DND-41 (cell line): ENCODE data around the gene BPIFB2.

Source experiments
- ATAC-seq: fragments of 200-7000 bp; cut with Tn5 transposase; 3 replicates; pipeline ENCODE4 v1.9.1; 2021; ENCODE audit warnings: low read depth; ENCODE audit not compliant: insufficient read depth
- DNase-seq: peaks from one replicate; pipeline ENCODE4 v3.0.0-alpha.2; 2020
- H2AFZ ChIP-seq: 2 replicates; pipeline ENCODE4 v1.6.0; 2012; ENCODE audit warnings: low read depth, low read length
- H3K27ac ChIP-seq: 2 replicates; pipeline ENCODE4 v1.5.1; 2012; ENCODE audit warnings: low read length, inconsistent platforms
- H3K27me3 ChIP-seq: fragments of 200-600 bp; sonication (generic); 2 replicates; pipeline ENCODE4 v1.6.0; 2012; ENCODE audit warnings: low read length, mild to moderate bottlenecking, inconsistent platforms; ENCODE audit not compliant: insufficient read depth, poor library complexity
- H3K36me3 ChIP-seq: 2 replicates; pipeline ENCODE4 v1.5.1; 2012; ENCODE audit warnings: low read length, inconsistent platforms; ENCODE audit not compliant: insufficient read depth
- H3K4me1 ChIP-seq: 2 replicates; pipeline ENCODE4 v1.5.1; 2012; ENCODE audit warnings: mild to moderate bottlenecking, low read length; ENCODE audit not compliant: insufficient read depth
- H3K4me2 ChIP-seq: 2 replicates; pipeline ENCODE4 v1.6.0; 2012; ENCODE audit warnings: mild to moderate bottlenecking, moderate library complexity, low read length, inconsistent platforms; ENCODE audit not compliant: insufficient read depth
- H3K4me3 ChIP-seq, 2 experiments: fragments of 200-600 bp in 1 of 2; shearing (Covaris generic) in 1 of 2; 2 replicates each; pipeline ENCODE4 v1.5.1; 2012 to 2016; ENCODE audit warnings: inconsistent platforms in 2 of 2, low read length in 2 of 2, mild to moderate bottlenecking in 2 of 2, low read depth in 1 of 2, moderate library complexity in 1 of 2
- H3K79me2 ChIP-seq: 2 replicates; pipeline ENCODE4 v1.6.0; 2012; ENCODE audit warnings: low read length, inconsistent platforms; ENCODE audit not compliant: insufficient read depth
- H3K9ac ChIP-seq: 2 replicates; pipeline ENCODE4 v1.6.0; 2012; ENCODE audit warnings: low read depth, mild to moderate bottlenecking, inconsistent platforms, low read length, moderate library complexity
- H3K9me3 ChIP-seq: 2 replicates; pipeline ENCODE4 v1.5.1; 2012; ENCODE audit warnings: low read length, moderate library complexity, mild to moderate bottlenecking, inconsistent platforms; ENCODE audit not compliant: insufficient read depth, severe bottlenecking
- H4K20me1 ChIP-seq: 2 replicates; pipeline ENCODE4 v1.6.0; 2012; ENCODE audit warnings: low read length; ENCODE audit not compliant: insufficient read depth
- EZH2 ChIP-seq: IDR thresholded peaks from 3 replicates; pipeline ENCODE4 v1.6.1; 2012; ENCODE audit warnings: borderline replicate concordance, low read depth, mild to moderate bottlenecking, moderate library complexity, low read length, inconsistent platforms; ENCODE audit not compliant: severe bottlenecking
- TF ChIP-seq, protein P1 (sequence below): IDR thresholded peaks from 2 replicates; pipeline ENCODE4 v1.5.1; 2012; ENCODE audit warnings: borderline replicate concordance, low read length, moderate library complexity, mild to moderate bottlenecking; ENCODE audit not compliant: poor library complexity, severe bottlenecking; ENCODE audit errors: extremely low read depth

Gene BPIFB2

DNA sequence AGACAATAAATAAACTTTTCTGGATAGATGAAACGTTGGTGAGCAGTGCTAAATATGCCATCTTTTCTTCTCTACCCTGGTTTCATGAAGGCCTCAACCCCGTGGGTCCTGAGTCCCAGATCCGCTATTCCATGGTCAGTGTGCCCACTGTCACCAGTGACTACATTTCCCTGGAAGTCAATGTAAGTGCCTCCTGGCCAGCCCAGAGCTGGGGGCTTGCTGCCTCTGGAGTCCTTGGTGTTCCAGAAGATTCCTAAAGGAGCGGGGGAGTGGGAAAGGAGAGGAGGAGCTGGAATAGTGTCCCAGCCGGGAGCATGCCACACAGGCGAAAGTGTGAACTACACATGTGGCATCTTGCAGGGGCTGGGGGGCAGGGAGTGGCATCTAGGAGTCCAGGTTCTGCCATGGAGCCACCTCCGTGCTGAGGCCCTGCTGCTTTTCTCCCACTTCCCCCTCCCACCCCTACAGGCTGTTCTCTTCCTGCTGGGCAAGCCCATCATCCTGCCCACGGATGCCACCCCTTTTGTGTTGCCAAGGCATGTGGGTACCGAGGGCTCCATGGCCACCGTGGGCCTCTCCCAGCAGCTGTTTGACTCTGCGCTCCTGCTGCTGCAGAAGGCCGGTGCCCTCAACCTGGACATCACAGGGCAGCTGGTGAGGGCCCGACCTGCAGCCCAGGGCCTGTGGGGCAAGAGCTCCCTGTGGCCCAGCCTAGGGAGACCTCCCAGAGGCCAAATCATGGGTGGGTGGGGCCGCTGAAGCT lies 10.8 kb downstream of the BPIFB2 start:
- H3K9me3 ChIP-seq, result no peaks in the 10 kb centered on the region
- H2AFZ ChIP-seq, result no peak overlapping the region
- H3K27ac ChIP-seq, result no peak overlapping the region
- no peak for DNase-seq
- no peaks in the 10 kb centered on the region for H4K20me1 ChIP-seq
- no peak for ATAC-seq
- H3K27me3 ChIP-seq, result no peaks in the 10 kb centered on the region
- no peaks in the 10 kb centered on the region for H3K4me1 ChIP-seq
- no peak for TF ChIP-seq EZH2
- TF ChIP-seq, protein P1, sequence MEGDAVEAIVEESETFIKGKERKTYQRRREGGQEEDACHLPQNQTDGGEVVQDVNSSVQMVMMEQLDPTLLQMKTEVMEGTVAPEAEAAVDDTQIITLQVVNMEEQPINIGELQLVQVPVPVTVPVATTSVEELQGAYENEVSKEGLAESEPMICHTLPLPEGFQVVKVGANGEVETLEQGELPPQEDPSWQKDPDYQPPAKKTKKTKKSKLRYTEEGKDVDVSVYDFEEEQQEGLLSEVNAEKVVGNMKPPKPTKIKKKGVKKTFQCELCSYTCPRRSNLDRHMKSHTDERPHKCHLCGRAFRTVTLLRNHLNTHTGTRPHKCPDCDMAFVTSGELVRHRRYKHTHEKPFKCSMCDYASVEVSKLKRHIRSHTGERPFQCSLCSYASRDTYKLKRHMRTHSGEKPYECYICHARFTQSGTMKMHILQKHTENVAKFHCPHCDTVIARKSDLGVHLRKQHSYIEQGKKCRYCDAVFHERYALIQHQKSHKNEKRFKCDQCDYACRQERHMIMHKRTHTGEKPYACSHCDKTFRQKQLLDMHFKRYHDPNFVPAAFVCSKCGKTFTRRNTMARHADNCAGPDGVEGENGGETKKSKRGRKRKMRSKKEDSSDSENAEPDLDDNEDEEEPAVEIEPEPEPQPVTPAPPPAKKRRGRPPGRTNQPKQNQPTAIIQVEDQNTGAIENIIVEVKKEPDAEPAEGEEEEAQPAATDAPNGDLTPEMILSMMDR, result no peak
- no peak overlapping the region for H3K4me2 ChIP-seq
- no peaks in the 10 kb centered on the region for H3K36me3 ChIP-seq
- no peaks in the 10 kb centered on the region for H3K79me2 ChIP-seq
- no peak overlapping the region for H3K9ac ChIP-seq
- no peak overlapping the region for H3K4me3 ChIP-seq

DNA sequence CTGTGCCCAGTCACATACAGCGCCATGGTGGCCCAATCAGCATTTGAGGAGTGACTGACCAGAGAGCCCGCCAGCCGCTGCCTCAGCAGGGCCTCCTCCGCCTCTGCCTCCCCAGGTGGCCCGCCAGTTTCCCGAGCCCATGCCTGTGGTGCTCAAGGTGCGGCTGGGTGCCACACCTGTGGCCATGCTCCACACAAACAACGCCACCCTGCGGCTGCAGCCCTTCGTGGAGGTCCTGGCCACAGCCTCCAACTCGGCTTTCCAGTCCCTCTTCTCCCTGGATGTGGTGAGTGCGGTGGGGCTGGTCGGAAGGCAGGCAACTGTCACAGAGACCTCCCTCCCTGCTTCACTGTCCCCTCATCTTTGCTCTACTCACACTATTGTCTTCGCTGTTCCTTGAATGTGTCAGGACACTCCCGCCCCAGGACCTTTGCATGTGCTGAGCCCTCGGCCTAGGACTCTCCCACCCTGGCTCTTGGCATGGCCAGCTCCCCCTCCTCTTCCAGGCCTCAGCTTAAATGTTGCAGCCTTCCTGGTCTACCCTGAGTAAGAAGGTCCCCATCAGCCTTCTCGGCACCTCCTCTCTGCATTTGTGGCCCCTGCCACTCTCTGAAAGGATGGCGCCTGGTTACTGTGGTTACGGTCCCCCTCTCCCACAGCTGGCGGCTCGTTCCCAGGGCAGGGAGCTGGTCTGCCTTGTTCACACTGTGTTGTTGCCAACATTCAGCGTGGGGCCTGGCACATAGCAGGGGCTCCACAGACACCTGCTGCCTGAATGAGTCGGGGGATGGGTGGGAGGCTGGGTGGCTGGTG lies 12.2 kb downstream of the BPIFB2 start:
- Histone ChIP-seq H3K27me3 (no peaks in the 10 kb centered on the region), H4K20me1 (no peaks in the 10 kb centered on the region)

DNA sequence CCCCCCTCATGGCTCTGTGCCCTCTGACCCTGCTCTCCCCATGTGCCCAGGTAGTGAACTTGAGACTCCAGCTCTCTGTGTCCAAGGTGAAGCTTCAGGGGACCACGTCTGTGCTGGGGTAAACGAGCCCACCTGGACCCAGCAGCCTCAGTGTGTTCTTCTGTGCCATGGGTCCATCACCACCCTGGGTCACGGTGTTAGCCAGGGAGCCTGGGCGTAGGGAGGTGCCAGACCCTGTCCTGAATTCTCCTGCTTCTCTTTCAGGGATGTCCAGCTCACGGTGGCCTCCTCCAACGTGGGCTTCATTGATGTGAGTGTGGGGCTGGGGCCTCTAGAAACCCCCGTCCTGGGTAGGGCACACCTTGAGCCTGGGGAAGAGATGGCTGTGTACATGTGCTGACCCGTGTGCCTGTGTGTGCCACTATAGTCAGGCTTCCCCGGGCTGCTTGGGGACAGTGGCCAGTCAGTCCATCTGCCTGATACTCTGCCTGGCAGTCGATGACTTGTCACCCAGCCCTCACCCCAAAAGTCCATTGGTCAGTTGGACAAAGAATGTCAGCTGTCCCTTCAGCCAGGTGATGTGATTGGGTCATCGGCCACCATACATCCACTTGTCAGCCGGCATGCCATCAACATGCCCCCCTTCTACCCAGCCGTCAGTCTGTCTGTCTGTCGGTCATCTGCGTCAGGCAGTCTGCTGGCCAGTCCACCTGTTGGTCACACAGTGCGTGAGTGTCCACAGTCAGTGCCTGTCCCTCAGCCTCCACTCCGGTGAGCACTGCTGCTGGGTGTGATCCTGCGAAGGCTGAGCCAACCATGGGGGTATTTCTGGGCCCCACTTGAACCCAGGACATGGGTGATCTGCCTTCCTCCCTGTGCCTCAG lies 13.0 kb downstream of the BPIFB2 start:
- no peak overlapping the region for H2AFZ ChIP-seq
- H3K9ac ChIP-seq, result no peak overlapping the region
- no peak overlapping the region for H3K4me2 ChIP-seq
- DNase-seq, result no peak
- H3K4me3 ChIP-seq, result no peak overlapping the region
- H4K20me1 ChIP-seq, result no peaks in the 10 kb centered on the region
- TF ChIP-seq, protein P1, result no peak
- no peak for TF ChIP-seq EZH2
- no peaks in the 10 kb centered on the region for H3K9me3 ChIP-seq
- no peaks in the 10 kb centered on the region for H3K36me3 ChIP-seq
- ATAC-seq, result no peak
- H3K79me2 ChIP-seq, result no peaks in the 10 kb centered on the region
- no peak overlapping the region for H3K27ac ChIP-seq
- H3K4me1 ChIP-seq, result no peaks in the 10 kb centered on the region
- H3K27me3 ChIP-seq, result no peaks in the 10 kb centered on the region

More for the DNA sequence above, 12.2 kb downstream of the BPIFB2 start:
- DNase-seq (peak; percentile 66), ATAC-seq (peak; percentile 81)
- no peaks in the 10 kb centered on the region for H3K36me3 ChIP-seq
- no peaks in the 10 kb centered on the region for H3K4me1 ChIP-seq
- no peak overlapping the region for H3K9ac ChIP-seq
- no peak overlapping the region for H3K4me2 ChIP-seq
- TF ChIP-seq, protein P1, result no peak
- no peaks in the 10 kb centered on the region for H3K79me2 ChIP-seq
- no peak overlapping the region for H3K27ac ChIP-seq
- no peaks in the 10 kb centered on the region for H3K9me3 ChIP-seq
- no peak overlapping the region for H2AFZ ChIP-seq
- H3K4me3 ChIP-seq, result no peak overlapping the region
